ENCODE measurements around the gene TLL1.

DNA sequence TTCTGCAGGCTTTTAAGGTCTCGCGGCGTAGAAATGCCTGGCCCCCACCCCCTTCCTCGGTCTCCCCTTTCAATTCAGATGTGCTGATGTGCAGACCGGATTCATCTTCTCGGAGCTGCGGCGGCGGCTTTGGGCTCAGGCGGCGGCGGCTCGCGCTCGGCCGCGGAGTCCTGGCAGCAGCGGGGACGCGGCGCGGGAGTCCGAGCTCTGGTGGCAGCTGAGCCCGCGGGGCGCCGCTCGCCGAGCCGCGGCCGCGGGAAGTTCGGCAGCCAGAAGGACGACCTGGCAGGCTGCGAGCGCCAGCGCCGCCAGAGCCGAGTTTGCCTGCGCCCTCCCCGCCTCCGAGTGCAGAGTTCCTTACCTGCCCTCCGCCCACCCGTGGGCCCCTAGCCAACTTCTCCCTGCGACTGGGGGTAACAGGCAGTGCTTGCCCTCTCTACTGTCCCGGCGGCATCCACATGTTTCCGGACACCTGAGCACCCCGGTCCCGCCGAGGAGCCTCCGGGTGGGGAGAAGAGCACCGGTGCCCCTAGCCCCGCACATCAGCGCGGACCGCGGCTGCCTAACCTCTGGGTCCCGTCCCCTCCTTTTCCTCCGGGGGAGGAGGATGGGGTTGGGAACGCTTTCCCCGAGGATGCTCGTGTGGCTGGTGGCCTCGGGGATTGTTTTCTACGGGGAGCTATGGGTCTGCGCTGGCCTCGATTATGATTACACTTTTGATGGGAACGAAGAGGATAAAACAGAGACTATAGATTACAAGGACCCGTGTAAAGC is 448 bp downstream of the TLL1 start:
- TF ChIP-seq, protein P1, sequence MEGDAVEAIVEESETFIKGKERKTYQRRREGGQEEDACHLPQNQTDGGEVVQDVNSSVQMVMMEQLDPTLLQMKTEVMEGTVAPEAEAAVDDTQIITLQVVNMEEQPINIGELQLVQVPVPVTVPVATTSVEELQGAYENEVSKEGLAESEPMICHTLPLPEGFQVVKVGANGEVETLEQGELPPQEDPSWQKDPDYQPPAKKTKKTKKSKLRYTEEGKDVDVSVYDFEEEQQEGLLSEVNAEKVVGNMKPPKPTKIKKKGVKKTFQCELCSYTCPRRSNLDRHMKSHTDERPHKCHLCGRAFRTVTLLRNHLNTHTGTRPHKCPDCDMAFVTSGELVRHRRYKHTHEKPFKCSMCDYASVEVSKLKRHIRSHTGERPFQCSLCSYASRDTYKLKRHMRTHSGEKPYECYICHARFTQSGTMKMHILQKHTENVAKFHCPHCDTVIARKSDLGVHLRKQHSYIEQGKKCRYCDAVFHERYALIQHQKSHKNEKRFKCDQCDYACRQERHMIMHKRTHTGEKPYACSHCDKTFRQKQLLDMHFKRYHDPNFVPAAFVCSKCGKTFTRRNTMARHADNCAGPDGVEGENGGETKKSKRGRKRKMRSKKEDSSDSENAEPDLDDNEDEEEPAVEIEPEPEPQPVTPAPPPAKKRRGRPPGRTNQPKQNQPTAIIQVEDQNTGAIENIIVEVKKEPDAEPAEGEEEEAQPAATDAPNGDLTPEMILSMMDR (IDR thresholded peaks at IDR 0.05), result peak in 1 of 7 experiments; percentile 13
- TF ChIP-seq POLR2A (IDR thresholded peaks at IDR 0.05), result no peak

All from body of pancreas (tissue), 4 donors.